GM10266 (cell line): ENCODE results near the gene FLII.

Experiments used
- DNase-seq: peaks from one replicate; pipeline ENCODE4 v3.0.0; 2012; ENCODE audit errors: extremely low spot score
- TF ChIP-seq, protein P1 (sequence below): IDR thresholded peaks from 2 replicates; pipeline ENCODE4 v1.5.1; 2012; ENCODE audit warnings: mild to moderate bottlenecking, low read depth; ENCODE audit not compliant: control insufficient read depth, insufficient read depth; ENCODE audit errors: missing control alignments

FLII gene

DNA sequence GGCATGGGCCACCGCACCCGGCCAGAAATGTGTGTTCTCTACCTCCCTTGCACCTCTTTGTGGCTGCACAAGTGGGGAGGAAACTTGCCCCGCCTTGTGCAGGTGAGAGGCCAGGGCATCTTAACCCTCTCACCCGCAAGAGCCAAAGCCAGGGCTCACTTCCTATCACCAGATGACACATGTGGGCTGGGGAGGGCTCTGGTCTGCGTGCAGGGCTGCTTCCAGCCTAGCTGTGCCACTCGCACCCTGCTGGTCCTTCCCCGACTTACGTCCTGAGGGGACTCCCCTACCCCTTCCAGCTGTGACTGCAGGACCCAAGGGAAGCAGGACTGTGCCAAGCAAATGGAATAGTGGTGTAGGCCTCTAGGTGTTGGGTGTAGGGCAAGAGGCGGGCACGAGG, 8.8 kb upstream of the FLII start:
- TF ChIP-seq, protein P1, sequence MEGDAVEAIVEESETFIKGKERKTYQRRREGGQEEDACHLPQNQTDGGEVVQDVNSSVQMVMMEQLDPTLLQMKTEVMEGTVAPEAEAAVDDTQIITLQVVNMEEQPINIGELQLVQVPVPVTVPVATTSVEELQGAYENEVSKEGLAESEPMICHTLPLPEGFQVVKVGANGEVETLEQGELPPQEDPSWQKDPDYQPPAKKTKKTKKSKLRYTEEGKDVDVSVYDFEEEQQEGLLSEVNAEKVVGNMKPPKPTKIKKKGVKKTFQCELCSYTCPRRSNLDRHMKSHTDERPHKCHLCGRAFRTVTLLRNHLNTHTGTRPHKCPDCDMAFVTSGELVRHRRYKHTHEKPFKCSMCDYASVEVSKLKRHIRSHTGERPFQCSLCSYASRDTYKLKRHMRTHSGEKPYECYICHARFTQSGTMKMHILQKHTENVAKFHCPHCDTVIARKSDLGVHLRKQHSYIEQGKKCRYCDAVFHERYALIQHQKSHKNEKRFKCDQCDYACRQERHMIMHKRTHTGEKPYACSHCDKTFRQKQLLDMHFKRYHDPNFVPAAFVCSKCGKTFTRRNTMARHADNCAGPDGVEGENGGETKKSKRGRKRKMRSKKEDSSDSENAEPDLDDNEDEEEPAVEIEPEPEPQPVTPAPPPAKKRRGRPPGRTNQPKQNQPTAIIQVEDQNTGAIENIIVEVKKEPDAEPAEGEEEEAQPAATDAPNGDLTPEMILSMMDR = no peak
- DNase-seq = no peak

DNA sequence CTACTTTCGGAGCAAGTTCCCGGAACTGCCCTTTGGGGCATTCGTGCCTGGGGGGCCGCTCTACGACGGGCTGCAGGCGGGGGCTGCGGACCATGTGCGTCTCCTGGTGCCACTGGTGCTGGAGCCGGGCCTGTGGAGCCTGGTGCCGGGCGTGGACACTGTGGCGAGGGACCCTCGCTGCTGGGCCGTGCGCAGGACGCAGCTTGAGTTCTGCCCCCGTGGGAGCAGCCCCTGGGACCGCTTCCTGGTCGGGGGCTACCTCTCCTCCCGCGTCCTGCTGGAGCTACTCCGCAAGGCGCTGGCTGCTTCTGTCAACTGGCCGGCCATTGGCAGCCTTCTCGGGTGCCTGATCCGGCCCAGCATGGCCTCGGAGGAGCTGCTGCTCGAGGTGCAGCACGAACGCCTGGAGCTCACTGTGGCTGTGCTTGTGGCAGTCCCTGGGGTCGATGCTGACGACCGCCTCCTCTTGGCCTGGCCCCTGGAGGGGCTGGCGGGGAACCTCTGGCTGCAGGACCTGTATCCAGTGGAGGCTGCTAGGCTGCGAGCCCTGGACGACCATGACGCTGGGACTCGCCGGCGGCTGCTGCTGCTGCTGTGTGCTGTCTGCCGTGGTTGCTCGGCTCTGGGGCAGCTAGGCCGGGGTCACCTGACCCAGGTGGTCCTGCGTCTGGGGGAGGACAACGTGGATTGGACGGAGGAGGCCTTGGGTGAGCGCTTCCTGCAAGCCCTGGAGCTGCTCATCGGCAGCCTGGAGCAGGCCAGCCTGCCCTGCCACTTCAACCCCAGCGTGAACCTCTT, 5.5 kb upstream of the FLII start:
- no peak for DNase-seq
- TF ChIP-seq, protein P1 = no peak

DNA sequence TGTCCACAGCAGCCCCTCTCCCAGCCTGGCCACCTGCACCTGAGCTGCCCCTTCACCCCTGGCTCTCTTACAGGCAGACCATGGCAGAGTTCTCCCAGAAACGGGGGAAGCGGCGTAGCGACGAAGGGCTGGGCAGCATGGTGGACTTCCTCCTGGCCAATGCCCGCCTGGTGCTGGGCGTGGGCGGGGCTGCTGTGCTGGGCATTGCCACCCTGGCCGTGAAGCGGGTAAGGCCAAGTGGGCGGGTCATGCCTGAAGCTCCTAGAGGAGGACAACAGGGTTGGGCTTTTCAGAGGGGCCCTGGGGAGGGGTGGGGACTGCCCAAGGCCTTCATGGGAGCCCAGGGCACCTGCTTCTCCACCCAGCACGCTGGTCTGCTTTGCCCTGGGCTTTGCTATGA, 4.1 kb upstream of the FLII start:
- TF ChIP-seq, protein P1 = no peak
- DNase-seq = no peak

DNA sequence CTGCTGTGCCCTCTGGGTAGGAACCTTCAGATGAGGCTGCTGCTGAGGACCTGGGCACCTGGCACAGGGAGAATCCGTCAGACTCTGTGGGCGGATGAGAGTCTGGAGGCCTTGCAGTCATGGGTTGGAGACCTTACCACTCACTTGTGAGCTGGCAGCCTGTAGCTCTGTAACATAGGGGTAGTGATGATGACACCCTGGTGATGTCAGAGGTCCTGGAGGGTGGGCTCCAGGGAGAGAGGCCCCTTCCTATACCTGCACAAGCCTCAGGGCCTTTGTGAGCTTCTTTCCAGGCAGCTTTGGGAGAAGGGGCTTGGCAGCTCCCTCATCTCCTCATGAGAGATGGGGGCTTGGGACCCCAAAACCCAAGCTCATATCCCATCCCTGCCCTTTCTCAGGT, 3.6 kb upstream of the FLII start:
- TF ChIP-seq, protein P1 = no peak

DNA sequence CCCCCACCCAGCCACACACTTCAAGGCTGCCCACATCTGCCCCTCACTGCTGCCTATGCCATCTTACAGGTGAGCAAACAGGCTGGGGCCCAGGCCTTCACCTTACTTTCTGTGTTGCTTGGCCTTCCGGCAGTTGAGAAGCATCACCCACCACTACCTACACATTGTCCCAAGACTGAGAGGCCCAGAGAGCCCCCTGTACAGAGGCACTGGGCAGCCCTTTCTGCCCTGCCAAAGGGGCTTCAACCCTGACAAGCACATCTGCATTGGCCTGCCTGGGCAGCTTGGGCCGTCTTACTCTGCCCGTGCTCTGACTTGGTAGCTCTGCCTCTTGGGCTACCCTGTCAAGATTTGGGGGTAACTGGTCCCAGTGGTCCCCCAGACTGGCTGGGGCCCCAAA, 3.1 kb upstream of the FLII start:
- DNase-seq = no peak
- TF ChIP-seq, protein P1 = no peak

More for the DNA sequence above, 3.6 kb upstream of the FLII start:
- no peak for DNase-seq

DNA sequence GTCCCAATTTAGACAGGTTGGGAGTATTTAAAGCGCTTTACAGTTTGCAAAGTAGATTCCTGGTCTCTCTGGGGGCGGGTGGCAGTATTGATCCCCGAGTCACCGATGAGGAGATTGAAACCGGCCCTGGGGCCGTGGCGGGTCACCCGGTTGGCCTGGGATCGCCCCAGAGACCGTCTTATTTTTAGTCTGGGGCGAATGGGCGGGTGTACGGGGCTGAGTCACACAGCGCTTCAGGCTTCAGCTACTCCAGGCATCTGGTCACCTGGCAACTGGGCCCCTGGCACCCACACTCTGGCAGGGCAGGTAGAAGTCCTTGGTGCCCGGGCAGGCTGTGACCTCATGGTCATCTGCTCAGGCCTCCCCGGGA, 2.6 kb upstream of the FLII start:
- TF ChIP-seq, protein P1 = no peak
- DNase-seq = peak; percentile 81

DNA sequence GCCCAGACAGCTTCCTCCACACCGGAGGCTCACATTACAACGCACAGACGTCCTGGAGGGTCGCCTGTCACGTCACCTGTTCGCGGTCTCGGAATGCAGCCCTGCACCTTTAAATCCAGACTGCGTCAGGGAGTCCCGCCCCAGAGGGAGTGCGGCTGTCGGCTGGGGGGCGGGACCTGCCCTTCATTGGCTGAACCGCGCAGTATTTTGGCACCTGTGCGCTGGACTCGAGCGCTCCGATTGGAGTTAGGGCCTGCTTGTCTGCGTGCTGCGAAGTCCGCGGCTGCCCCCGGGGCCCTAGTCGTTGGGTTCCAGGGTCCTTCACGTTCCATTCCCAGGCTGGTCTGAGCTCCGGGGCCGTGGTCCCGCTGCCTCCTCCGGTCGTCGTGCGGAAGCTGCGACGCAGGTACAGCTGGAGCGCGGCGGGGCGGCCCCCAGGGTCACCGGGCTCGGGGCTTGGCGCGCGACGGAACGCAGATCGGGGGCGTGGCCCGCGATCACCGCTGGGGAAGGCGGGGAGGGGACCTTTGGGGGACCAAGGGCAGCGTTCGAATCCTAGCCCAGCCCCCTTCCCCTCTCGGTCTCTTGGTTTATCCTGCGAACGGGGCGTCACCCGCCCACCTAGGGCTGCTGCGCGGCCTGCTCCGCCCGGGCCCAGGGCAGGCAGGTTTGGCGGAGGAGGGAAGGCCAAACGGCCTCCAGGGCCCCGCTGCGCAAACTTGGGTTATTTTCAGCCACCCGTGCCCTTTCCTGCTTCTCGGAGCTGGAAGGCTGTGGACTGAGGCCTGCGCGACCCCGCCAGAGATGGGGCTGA, 2.0 kb upstream of the FLII start, which contains the start of gene MIEF2:
MIEF2 (plus strand) TSS at position 331 of the 814 bp plus-strand sequence. CDS start 2,059 bp downstream, outside the sequence.
- DNase-seq = peak; percentile 99
- TF ChIP-seq, protein P1 = no peak
